H1 (cell line): Measurements from ENCODE around the gene SPRN. TPM values are rescaled to one million over a fixed set of nuclear protein-coding genes. Genes with fewer than 3 reads are reported as not detected.

Source experiments
- CTCF ChIA-PET: fragments of 300-600 bp; sonication (Branson Sonifier 250); formaldehyde crosslinking; loops from one replicate; lab custom pipeline; 2021; ENCODE audit not compliant: partially characterized antibody; lab: Charles Lee
- POLR2A ChIA-PET: fragments of 300-600 bp; sonication (Branson Sonifier 250); formaldehyde crosslinking; loops from one replicate; lab custom pipeline; 2021; ENCODE audit warnings: inconsistent platforms; ENCODE audit not compliant: partially characterized antibody; lab: Charles Lee
- DNase-seq, 2 experiments: peaks; one replicate each; pipeline versions ENCODE4 v3.0.0 to v3.0.0-alpha.2; 2010 to 2022; ENCODE audit warnings: low spot score in 2 of 2, low read depth in 1 of 2, mixed read lengths in 1 of 2
- FAIRE-seq: peaks from 2 replicates; lab custom pipeline; 2011; peaks lifted over from hg19 to GRCh38; lab: Jason Lieb, UNC
- H2AFZ ChIP-seq: 2 replicates; pipeline ENCODE4 v1.8.1; 2012; ENCODE audit warnings: low read length, inconsistent platforms
- H2AK5ac ChIP-seq: 2 replicates; pipeline ENCODE4 v1.6.1; 2013; ENCODE audit warnings: low read depth, low read length
- H2BK120ac ChIP-seq: replicated peaks from 2 replicates; pipeline ENCODE3; 2013; ENCODE audit warnings: low read depth, low read length, inconsistent platforms
- H2BK12ac ChIP-seq: 2 replicates; pipeline ENCODE4 v1.6.1; 2013; ENCODE audit warnings: low read depth, low read length
- H2BK15ac ChIP-seq: 2 replicates; pipeline ENCODE4 v1.6.1; 2013; ENCODE audit warnings: low read length
- H2BK20ac ChIP-seq: 2 replicates; pipeline ENCODE4 v1.6.1; 2013; ENCODE audit warnings: low read length
- H2BK5ac ChIP-seq: 2 replicates; pipeline ENCODE4 v1.6.1; 2013; ENCODE audit warnings: low read depth, low read length
- H3K14ac ChIP-seq: 2 replicates; pipeline ENCODE4 v1.6.1; 2013; ENCODE audit warnings: inconsistent platforms; ENCODE audit not compliant: insufficient read length
- H3K18ac ChIP-seq: 2 replicates; pipeline ENCODE4 v1.6.1; 2013; ENCODE audit warnings: low read length; ENCODE audit errors: extremely low read depth
- H3K23ac ChIP-seq: 2 replicates; pipeline ENCODE4 v1.6.1; 2013; ENCODE audit warnings: inconsistent platforms; ENCODE audit not compliant: insufficient read length
- H3K23me2 ChIP-seq: 2 replicates; pipeline ENCODE4 v1.6.1; 2013; ENCODE audit warnings: low read depth, low read length
- H3K27ac ChIP-seq: 2 replicates; pipeline ENCODE4 v1.6.1; 2011; ENCODE audit warnings: low read depth, low read length, inconsistent platforms
- H3K27me3 ChIP-seq, 4 experiments: replicated peaks in 1 of 4; 1 replicate in 1 of 4; 2 replicates in 3 of 4; pipeline versions ENCODE4 v1.6.1 to v1.8.1; 2011 to 2013; ENCODE audit warnings: low read length in 3 of 4, mild to moderate bottlenecking in 3 of 4, inconsistent platforms in 2 of 4, mixed read lengths in 2 of 4, moderate library complexity in 1 of 4; ENCODE audit not compliant: control insufficient read depth in 3 of 4, insufficient read depth in 3 of 4; ENCODE audit errors: extremely low read depth in 1 of 4
- H3K36me3 ChIP-seq, 4 experiments: 2 replicates each; pipeline versions ENCODE4 v1.6.1 to v1.8.1; 2011 to 2013; ENCODE audit warnings: mild to moderate bottlenecking in 4 of 4, low read length in 3 of 4, moderate library complexity in 2 of 4, control low read depth in 1 of 4, inconsistent platforms in 1 of 4; ENCODE audit not compliant: insufficient read depth in 4 of 4, control insufficient read depth in 2 of 4
- H3K4ac ChIP-seq: replicated peaks from 2 replicates; pipeline ENCODE3; 2013; ENCODE audit warnings: low read length, low read depth, mixed read lengths, inconsistent platforms; ENCODE audit not compliant: insufficient read length
- H3K4me1 ChIP-seq, 4 experiments: replicated peaks in 1 of 4; 1 replicate in 1 of 4; 2 replicates in 3 of 4; pipeline versions ENCODE4 v1.6.1 to v1.8.1; 2011 to 2013; ENCODE audit warnings: low read length in 3 of 4, inconsistent platforms in 2 of 4, mixed read lengths in 1 of 4; ENCODE audit not compliant: insufficient read depth in 4 of 4, control insufficient read depth in 3 of 4
- H3K4me2 ChIP-seq, 2 experiments: 2 replicates each; pipeline versions ENCODE4 v1.6.1 to v1.8.1; 2011 to 2013; ENCODE audit warnings: low read depth in 2 of 2, low read length in 2 of 2, control low read depth in 1 of 2, inconsistent platforms in 1 of 2, mild to moderate bottlenecking in 1 of 2; ENCODE audit not compliant: insufficient read depth in 1 of 2
- H3K4me3 ChIP-seq, 4 experiments: fragments of 200-600, 300-600 bp in 1 of 4; sonication (generic), shearing (Covaris generic), sonication (Bioruptor Twin) in 1 of 4; 2 replicates each; pipeline versions ENCODE4 v1.5.1 to v1.8.1; 2011 to 2016; ENCODE audit warnings: low read length in 4 of 4, low read depth in 3 of 4, control low read depth in 2 of 4, inconsistent platforms in 2 of 4, mild to moderate bottlenecking in 2 of 4, mixed read lengths in 1 of 4, moderate library complexity in 1 of 4; ENCODE audit not compliant: insufficient read depth in 2 of 4; ENCODE audit errors: extremely low read depth in 1 of 4
- H3K56ac ChIP-seq: replicated peaks from 2 replicates; pipeline ENCODE3; 2013; ENCODE audit warnings: low read depth, mild to moderate bottlenecking, mixed read lengths, low read length, inconsistent platforms; ENCODE audit not compliant: insufficient read length
- H3K79me1 ChIP-seq: 2 replicates; pipeline ENCODE4 v1.6.1; 2013; ENCODE audit warnings: low read depth, low read length, control low read depth
- H3K79me2 ChIP-seq, 2 experiments: 2 replicates each; pipeline versions ENCODE4 v1.6.1 to v1.8.1; 2012 to 2013; ENCODE audit warnings: low read length in 2 of 2, mild to moderate bottlenecking in 2 of 2, inconsistent platforms in 1 of 2; ENCODE audit not compliant: insufficient read depth in 2 of 2, control insufficient read depth in 1 of 2
- H3K9ac ChIP-seq, 4 experiments: replicated peaks in 1 of 4; 1 replicate in 1 of 4; 2 replicates in 3 of 4; pipeline versions ENCODE4 v1.6.1 to v1.8.1; 2011 to 2013; ENCODE audit warnings: low read depth in 3 of 4, low read length in 3 of 4, control low read depth in 2 of 4, mild to moderate bottlenecking in 2 of 4, moderate library complexity in 2 of 4, inconsistent platforms in 1 of 4; ENCODE audit errors: extremely low read depth in 1 of 4
- H3K9me3 ChIP-seq, 2 experiments: 2 replicates each; pipeline versions ENCODE4 v1.6.1 to v1.8.1; 2012 to 2013; ENCODE audit warnings: mild to moderate bottlenecking in 2 of 2, moderate library complexity in 2 of 2, control low read depth in 1 of 2, inconsistent platforms in 1 of 2, low read depth in 1 of 2, low read length in 1 of 2, mixed read lengths in 1 of 2; ENCODE audit not compliant: insufficient read depth in 2 of 2
- H4K20me1 ChIP-seq, 2 experiments: replicated peaks in 1 of 2; 2 replicates each; pipeline versions ENCODE3 to v1.8.1; 2011 to 2013; ENCODE audit warnings: inconsistent platforms in 2 of 2, low read length in 2 of 2, mild to moderate bottlenecking in 1 of 2; ENCODE audit not compliant: insufficient read depth in 2 of 2, control insufficient read depth in 1 of 2
- H4K5ac ChIP-seq: 2 replicates; pipeline ENCODE4 v1.6.1; 2013; ENCODE audit warnings: low read length, low read depth, mixed read lengths, inconsistent platforms; ENCODE audit not compliant: insufficient read length
- H4K8ac ChIP-seq: 2 replicates; pipeline ENCODE4 v1.8.0; 2013; ENCODE audit warnings: mild to moderate bottlenecking, moderate library complexity, low read length, inconsistent platforms; ENCODE audit not compliant: insufficient read depth; ENCODE audit errors: extremely low read depth
- H4K91ac ChIP-seq: replicated peaks from 2 replicates; pipeline ENCODE3; 2013; ENCODE audit warnings: low read length, mixed read lengths, inconsistent platforms; ENCODE audit not compliant: insufficient read length
- CHD2 ChIP-seq: IDR thresholded peaks from 2 replicates; pipeline ENCODE4 v1.6.1; 2012; ENCODE audit warnings: low read length, improper control_type of control experiment
- EGR1 ChIP-seq: IDR thresholded peaks from 2 replicates; pipeline ENCODE4 v1.6.1; 2011; ENCODE audit warnings: low read depth, low read length, borderline replicate concordance
- GABPA ChIP-seq: IDR thresholded peaks from 2 replicates; pipeline ENCODE4 v1.6.1; 2011; ENCODE audit warnings: mild to moderate bottlenecking, low read length, moderate library complexity, borderline replicate concordance; ENCODE audit not compliant: insufficient read depth
- HDAC6 ChIP-seq: IDR thresholded peaks from one replicate; pipeline ENCODE4 v1.7.1; 2012; ENCODE audit warnings: low read depth, mild to moderate bottlenecking, inconsistent platforms, low read length, moderate library complexity
- JUND ChIP-seq: IDR thresholded peaks from 2 replicates; pipeline ENCODE4 v1.6.1; 2011; ENCODE audit warnings: mild to moderate bottlenecking, improper control_type of control experiment, low read length
- KDM1A ChIP-seq: fragments of 200-600, 300-600 bp; sonication (generic); IDR thresholded peaks from 2 replicates; pipeline ENCODE4 v1.7.1; 2016; ENCODE audit warnings: mild to moderate bottlenecking, low read length, borderline replicate concordance
- MAFK ChIP-seq: IDR thresholded peaks from 2 replicates; pipeline ENCODE4 v1.6.1; 2012; ENCODE audit warnings: low read depth, mild to moderate bottlenecking, improper control_type of control experiment, low read length
- PHF8 ChIP-seq: fragments of 200-600 bp; sonication (generic); conservative IDR thresholded peaks from 2 replicates; pipeline ENCODE4 v1.7.1; 2012; ENCODE audit warnings: low read depth, mild to moderate bottlenecking, inconsistent platforms, low read length, moderate library complexity
- TCF12 ChIP-seq: IDR thresholded peaks from 2 replicates; pipeline ENCODE4 v1.6.1; 2011; ENCODE audit warnings: low read depth, mild to moderate bottlenecking, low read length
- WGBS, 2 experiments: shearing (Covaris generic) in 1 of 2; methylation state at CpG; one replicate each; pipeline versions ENCODE4 v1.1.6 to v1.1.7; 2013 to 2015; ENCODE audit warnings: low lambda C conversion rate in 2 of 2, mixed read lengths in 2 of 2, inconsistent platforms in 1 of 2, low coverage in 1 of 2, missing lambda C conversion rate in 1 of 2; ENCODE audit not compliant: insufficient replicate concordance in 2 of 2, insufficient coverage in 1 of 2, insufficient read length in 1 of 2; ENCODE audit errors: extremely low coverage in 1 of 2, missing lambda C conversion rate in 1 of 2; 5-methylcytosine and 5-hydroxymethylcytosine counted together
- polyA plus RNA-seq, 7 experiments: library from polyadenylated mRNA; depleted of rRNA in 3 of 7; stranded (reverse) in 5 of 7; unstranded in 2 of 7; fragments of >200 nt in 5 of 7; fragments of 200-250 nt in 2 of 7; gene quantifications; 1 replicate in 5 of 7; 2 replicates in 1 of 7; 4 replicates in 1 of 7; pipeline versions ENCODE4 v1.2.1 to v1.2.3, GENCODE V29; 2011 to 2013; ENCODE audit warnings: missing spikeins in 2 of 7, mixed read lengths in 2 of 7
- total RNA-seq: library from RNA; stranded (reverse); fragmentation: NEBNext Ultra II Directional; extraction: Animal tissue kit (Norgen Biotek cat#: 25700); gene quantifications from 2 replicates; pipeline ENCODE4 v1.2.1, GENCODE V29; 2021
- TF ChIP-seq, protein P1 (sequence below): IDR thresholded peaks from 2 replicates; pipeline ENCODE4 v1.6.1; 2011; ENCODE audit warnings: low read depth, mild to moderate bottlenecking, low read length; ENCODE audit not compliant: insufficient read depth
- TF ChIP-seq, protein P2 (sequence below), 3 experiments: IDR thresholded peaks; 1 replicate in 2 of 3; 2 replicates in 1 of 3; pipeline versions ENCODE4 v1.5.1 to v1.6.1; 2011; ENCODE audit warnings: low read length in 3 of 3, mild to moderate bottlenecking in 3 of 3, inconsistent platforms in 2 of 3, low read depth in 1 of 3, moderate library complexity in 1 of 3; ENCODE audit not compliant: insufficient read depth in 1 of 3; ENCODE audit errors: control extremely low read depth in 1 of 3

SPRN gene
- total and polyA plus RNA-seq, 2 of the 8 experiments (the other 6 are each of a cell fraction or from before 2014, with no cell fraction given): 0.23 to 0.24 TPM

DNA sequence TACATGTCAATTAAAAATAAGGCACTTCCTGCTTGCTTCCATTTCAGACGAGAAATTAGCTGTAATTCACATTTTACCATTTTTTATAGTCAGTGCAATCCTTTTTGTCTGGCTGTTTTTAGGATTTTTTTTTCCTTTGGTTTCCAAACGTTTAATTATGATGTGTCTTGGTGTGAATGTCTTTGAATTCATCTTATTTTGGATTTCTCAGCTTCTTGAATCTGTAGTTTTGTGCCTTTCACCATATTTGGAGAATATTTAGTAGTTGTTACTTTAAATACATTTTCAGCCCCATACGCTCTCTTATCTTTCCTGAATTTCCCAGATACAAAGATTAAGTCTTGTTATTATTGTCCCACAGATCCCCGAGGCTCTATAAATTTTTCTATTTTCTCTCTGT lies 26.9 kb upstream of the SPRN start:
- Histone ChIP-seq H3K14ac (no peak overlapping the region), H3K23ac (no peak overlapping the region), H3K9ac (no peak overlapping the region), H3K23me2 (no peaks in the 10 kb centered on the region), H3K79me1 (no peaks in the 10 kb centered on the region), H3K27ac (no peak overlapping the region), H4K91ac (no peak overlapping the region), H4K5ac (no peak overlapping the region), H3K4me2 (no peak overlapping the region), H3K79me2 (no peaks in the 10 kb centered on the region), H2BK12ac (no peak overlapping the region), H2AK5ac (no peak overlapping the region), H3K18ac (no peak overlapping the region), H4K8ac (no peak overlapping the region), H2BK20ac (no peak overlapping the region), H2BK5ac (no peak overlapping the region), H3K4me3 (no peak overlapping the region), H3K56ac (no peak overlapping the region), H3K4me1 (no peaks in the 10 kb centered on the region), H3K4ac (no peak overlapping the region), H2AFZ (no peak overlapping the region), H3K27me3 (no peaks in the 10 kb centered on the region), H2BK15ac (no peak overlapping the region), H3K36me3 (no peaks in the 10 kb centered on the region), H3K9me3 (peaks cover 55 to 70% of the 10 kb centered on the region in 2 experiments), H2BK120ac (no peak overlapping the region), H4K20me1 (no peaks in the 10 kb centered on the region)
- DNase-seq: no peak
- 57% methylated on average over 4 of the region's 4 CpGs; no CpG with 5 or more reads in 1 of the 2 experiments for WGBS, 2 experiments
- ChIA-PET CTCF (no interaction called here), POLR2A (interaction anchor here (0.6 kb wide), 1 partner anchor 35 kb away, joined by 3 read pairs; no protein-coding TSS in a partner anchor)
- FAIRE-seq: no peak
- TF ChIP-seq, protein P1, sequence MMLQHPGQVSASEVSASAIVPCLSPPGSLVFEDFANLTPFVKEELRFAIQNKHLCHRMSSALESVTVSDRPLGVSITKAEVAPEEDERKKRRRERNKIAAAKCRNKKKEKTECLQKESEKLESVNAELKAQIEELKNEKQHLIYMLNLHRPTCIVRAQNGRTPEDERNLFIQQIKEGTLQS: no peak
- TF ChIP-seq PHF8 (no peak), KDM1A (no peak), CHD2 (no peak), MAFK (no peak), GABPA (no peak), JUND (no peak), EGR1 (no peak), TCF12 (no peak), HDAC6 (no peak)
- TF ChIP-seq, protein P2, sequence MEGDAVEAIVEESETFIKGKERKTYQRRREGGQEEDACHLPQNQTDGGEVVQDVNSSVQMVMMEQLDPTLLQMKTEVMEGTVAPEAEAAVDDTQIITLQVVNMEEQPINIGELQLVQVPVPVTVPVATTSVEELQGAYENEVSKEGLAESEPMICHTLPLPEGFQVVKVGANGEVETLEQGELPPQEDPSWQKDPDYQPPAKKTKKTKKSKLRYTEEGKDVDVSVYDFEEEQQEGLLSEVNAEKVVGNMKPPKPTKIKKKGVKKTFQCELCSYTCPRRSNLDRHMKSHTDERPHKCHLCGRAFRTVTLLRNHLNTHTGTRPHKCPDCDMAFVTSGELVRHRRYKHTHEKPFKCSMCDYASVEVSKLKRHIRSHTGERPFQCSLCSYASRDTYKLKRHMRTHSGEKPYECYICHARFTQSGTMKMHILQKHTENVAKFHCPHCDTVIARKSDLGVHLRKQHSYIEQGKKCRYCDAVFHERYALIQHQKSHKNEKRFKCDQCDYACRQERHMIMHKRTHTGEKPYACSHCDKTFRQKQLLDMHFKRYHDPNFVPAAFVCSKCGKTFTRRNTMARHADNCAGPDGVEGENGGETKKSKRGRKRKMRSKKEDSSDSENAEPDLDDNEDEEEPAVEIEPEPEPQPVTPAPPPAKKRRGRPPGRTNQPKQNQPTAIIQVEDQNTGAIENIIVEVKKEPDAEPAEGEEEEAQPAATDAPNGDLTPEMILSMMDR (IDR thresholded peaks at IDR 0.05; ENCODE audit: control extremely low read depth in 1 of 3, insufficient read depth in 1 of 3, low read depth in 1 of 3, low read length in 3 of 3): no peak
